ENCODE results near the gene LCN12. TPM values are rescaled to one million over a fixed set of nuclear protein-coding genes. Genes with fewer than 3 reads are reported as not detected.

LCN12 gene
- total RNA-seq, 1 donor from 2014 or later: 20.7 TPM

- intact Hi-C loops (cut with DNase I): loop anchor here (5.0 kb wide), 1 partner anchor 56 kb away; the partner anchor contains the start of gene TRAF2
- DNase-seq (ENCODE audit: low spot score): no peak
Measured at GRCh38 chr9:136942881-136943230, 9.2 kb upstream of the LCN12 start.

- intact Hi-C loops (cut with DNase I): loop anchor here (2.0 to 5.0 kb wide), 3 partner anchors 41 to 153 kb away; partner anchors contain the start of genes TMEM141 and TRAF2
- no peak for DNase-seq (ENCODE audit: low spot score)
Measured at GRCh38 chr9:136943291-136944211, 8.5 kb upstream of the LCN12 start.

- no peak for DNase-seq (ENCODE audit: low spot score)
- intact Hi-C loops (cut with DNase I): loop anchor here (2.0 to 5.0 kb wide), 3 partner anchors 41 to 153 kb away; partner anchors contain the start of genes TMEM141 and TRAF2
Measured at GRCh38 chr9:136944212-136944518, 7.9 kb upstream of the LCN12 start.

- peak; percentile 98 for DNase-seq (ENCODE audit: low spot score)
Measured at GRCh38 chr9:136944519-136945332, 7.3 kb upstream of the LCN12 start, which contains the start of the genes C8G and FBXW5. Gene C8G, plus strand, starts transcription at chr9:136945243. Its CDS starts 78 bp downstream, at chr9:136945321. Gene FBXW5, minus strand, starts transcription at chr9:136944738. Its CDS starts 655 bp downstream, at chr9:136944083.

GRCh38 chr9:136945333-136946227, 6.5 kb upstream of the LCN12 start:
- DNase-seq (ENCODE audit: low spot score): no peak
- intact Hi-C loops (cut with DNase I): loop anchor here (2.0 kb wide), 2 partner anchors 43 to 155 kb away; partner anchors contain the start of gene TMEM141

More at GRCh38 chr9:136944519-136945332, 7.3 kb upstream of the LCN12 start, which contains the start of the genes C8G and FBXW5:
- intact Hi-C loops (cut with DNase I): loop anchor here (2.0 to 5.0 kb wide), 3 partner anchors 42 to 154 kb away; partner anchors contain the start of genes TMEM141 and TRAF2

- intact Hi-C loops (cut with DNase I): no loop called here
- DNase-seq (ENCODE audit: low spot score): no peak
Measured at GRCh38 chr9:136946228-136947027, 5.6 kb upstream of the LCN12 start.

GRCh38 chr9:136947028-136947891, 4.8 kb upstream of the LCN12 start:
- DNase-seq (ENCODE audit: low spot score): no peak
- intact Hi-C loops (cut with DNase I): no loop called here

- intact Hi-C loops (cut with DNase I): loop anchor here (2.0 kb wide), 1 partner anchor 87 kb away; no protein-coding TSS in a partner anchor
- no peak for DNase-seq (ENCODE audit: low spot score)
Measured at GRCh38 chr9:136947955-136948510, 4.0 kb upstream of the LCN12 start.

- intact Hi-C loops (cut with DNase I): loop anchor here (2.0 kb wide), 1 partner anchor 85 kb away; no protein-coding TSS in a partner anchor
- no peak for DNase-seq (ENCODE audit: low spot score)
Measured at GRCh38 chr9:136949239-136949816, 2.7 kb upstream of the LCN12 start.

- peak; percentile 98 for DNase-seq (ENCODE audit: low spot score)
- intact Hi-C loops (cut with DNase I): loop anchor here (2.0 kb wide), 1 partner anchor 85 kb away; no protein-coding TSS in a partner anchor
Measured at GRCh38 chr9:136949817-136950655, 2.0 kb upstream of the LCN12 start.

- intact Hi-C loops (cut with DNase I): no loop called here
- no peak for DNase-seq (ENCODE audit: low spot score)
Measured at GRCh38 chr9:136950656-136951276, 1.3 kb upstream of the LCN12 start.

GRCh38 chr9:136952321-136952850, 313 bp downstream of the LCN12 start:
- intact Hi-C loops (cut with DNase I): loop anchor here (2.0 kb wide), 1 partner anchor 22 kb away; no protein-coding TSS in a partner anchor
- DNase-seq (ENCODE audit: low spot score): no peak

GRCh38 chr9:136952876-136953770, 1.1 kb downstream of the LCN12 start:
- DNase-seq (ENCODE audit: low spot score): no peak

More at GRCh38 chr9:136952876-136953770, 1.1 kb downstream of the LCN12 start:
- intact Hi-C loops (cut with DNase I): loop anchor here (2.0 kb wide), 1 partner anchor 22 kb away; no protein-coding TSS in a partner anchor

Data from cardiac septum (tissue), 1 donor.